Naive thymus-derived CD8-positive, alpha-beta T cell (primary cell): Measurements from ENCODE around the gene RAB9B. TPM values are rescaled to one million over a fixed set of nuclear protein-coding genes. Genes with fewer than 3 reads are reported as not detected.
A peak's percentile ranks its signal among the peaks of the same experiment; 100 is the strongest.
"Not testable (repeated sequence)": the region's sequence is repeated elsewhere in the genome, so short reads cannot be mapped to it uniquely, and the experiment has no call there.

Experiments used
- ATAC-seq, 2 donors: fragments of 150-1000 bp; cut with Tn5 transposase in 1 of 2; sonication (Bioruptor Pico), chemical (Tn5 transposase) in 1 of 2; 1 replicate in 1 of 2; 2 replicates in 1 of 2; pipeline ENCODE4 v1.10.0; 2021; ENCODE audit warnings: mild to moderate bottlenecking in 2 of 2, moderate library complexity in 2 of 2
- POLR2A ChIA-PET: fragments of 350-600 bp; sonication (Branson Sonifier 250); formaldehyde crosslinking; loops from one replicate; lab custom pipeline; 2021; ENCODE audit warnings: antibody characterized with exemption; lab: Charles Lee
- DNase-seq, 10 donors: peaks; one replicate each; pipeline versions ENCODE4 v3.0.0 to v3.0.0-alpha.2; 2020 to 2022
- H3K27ac Mint-ChIP-seq, 10 donors: one replicate each; pipeline ENCODE4 v1.8.0; 2020 to 2022; ENCODE audit warnings: mild to moderate bottlenecking in 10 of 10, mixed read lengths in 10 of 10, moderate library complexity in 4 of 10, inconsistent platforms in 1 of 10
- H3K27me3 Mint-ChIP-seq, 5 donors: one replicate each; pipeline ENCODE4 v1.8.0; 2021 to 2022; ENCODE audit warnings: mixed read lengths in 5 of 5
- H3K36me3 Mint-ChIP-seq, 3 donors: one replicate each; pipeline ENCODE4 v1.8.0; 2020 to 2022; ENCODE audit warnings: mixed read lengths in 3 of 3, mild to moderate bottlenecking in 2 of 3, inconsistent platforms in 1 of 3
- H3K4me1 Mint-ChIP-seq, 4 donors: one replicate each; pipeline ENCODE4 v1.8.0; 2021 to 2022; ENCODE audit warnings: mixed read lengths in 4 of 4
- H3K4me3 Mint-ChIP-seq, 10 donors: one replicate each; pipeline ENCODE4 v1.8.0; 2020 to 2022; ENCODE audit warnings: mild to moderate bottlenecking in 10 of 10, mixed read lengths in 10 of 10, moderate library complexity in 6 of 10, inconsistent platforms in 1 of 10
- H3K9me3 Mint-ChIP-seq, 9 donors: one replicate each; pipeline ENCODE4 v1.8.0; 2020 to 2022; ENCODE audit warnings: mixed read lengths in 9 of 9, mild to moderate bottlenecking in 3 of 9, inconsistent platforms in 1 of 9, moderate library complexity in 1 of 9
- polyA plus RNA-seq, 3 donors: library from polyadenylated mRNA; unstranded; fragments of 300-500 nt; fragmentation: Illumina TruSeq; gene quantifications; one replicate each; pipeline ENCODE4 v1.2.3, GENCODE V29; 2021
- total RNA-seq, 8 experiments: library from RNA in 2 of 8; stranded (reverse) in 2 of 8; gene quantifications; one replicate each; pipeline ENCODE4 v1.2.3 and lab custom pipeline; 2021 to 2026

Gene RAB9B
- total and polyA plus RNA-seq, 5 experiments from 2014 or later: 0.14 to 0.69 (median 0.51) TPM; not detected in 1

DNA sequence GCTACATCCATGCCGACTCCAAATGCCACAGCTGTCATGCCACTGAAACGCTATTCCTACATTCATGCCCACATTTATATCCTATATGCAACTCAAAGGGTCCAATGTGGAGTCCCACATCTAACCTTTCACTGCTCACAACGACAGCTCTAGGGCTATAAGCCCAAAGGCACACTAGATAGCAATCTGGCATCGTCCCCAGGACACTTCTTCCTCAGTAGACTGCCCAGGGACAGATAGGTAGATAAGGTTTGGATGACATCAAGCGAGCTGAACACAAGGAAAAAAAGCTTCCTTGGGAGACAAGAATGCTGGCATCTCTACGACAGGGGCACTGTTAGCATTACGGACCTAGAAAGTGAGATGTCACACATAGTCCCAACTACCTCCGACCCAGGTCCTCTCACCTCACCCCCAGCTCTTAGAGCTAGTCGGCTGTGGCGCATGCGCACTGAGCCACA is 685 bp downstream of the RAB9B start:
- no peak for ATAC-seq
- H3K27me3 Mint-ChIP-seq: peaks cover 0 to 3% (median 0%) of the 10 kb centered on the region in 5 donors
- H3K27ac Mint-ChIP-seq: peak overlapping the region in 3 of 10 donors; percentile 15 to 89 (median 72)
- H3K36me3 Mint-ChIP-seq: peaks cover 0 to 4% (median 0%) of the 10 kb centered on the region in 3 donors
- H3K9me3 Mint-ChIP-seq: no peaks in the 10 kb centered on the region
- POLR2A ChIA-PET: no interaction called here
- H3K4me3 Mint-ChIP-seq: peak overlapping the region; percentile 79 to 91 (median 84)
- peaks cover 2 to 12% (median 3%) of the 10 kb centered on the region in 4 donors for H3K4me1 Mint-ChIP-seq
- peak in 2 of 10 donors; percentile 55 to 56 for DNase-seq

DNA sequence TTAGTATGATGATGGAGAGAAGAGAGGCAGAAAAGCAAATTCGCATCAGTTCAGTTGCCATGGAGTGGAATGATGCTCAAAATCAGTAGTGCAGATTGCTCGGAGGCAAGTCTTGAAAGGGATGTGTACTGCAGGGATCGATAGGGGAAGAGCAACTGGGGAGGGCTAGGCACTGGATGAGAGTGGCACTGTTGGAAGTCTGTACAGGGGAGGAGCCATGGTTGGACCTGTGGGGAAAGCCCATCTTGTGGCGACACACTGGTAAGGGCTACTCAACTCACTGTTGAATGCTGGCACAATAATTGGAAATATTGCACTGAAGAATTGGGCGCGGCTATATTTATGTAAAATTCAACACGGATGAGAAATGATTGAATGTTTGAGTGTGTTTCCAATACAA is 1.2 kb downstream of the RAB9B start:
- POLR2A ChIA-PET: no interaction called here
- Mint-ChIP-seq H3K27ac (no peak overlapping the region), H3K36me3 (peaks cover 0 to 4% (median 0%) of the 10 kb centered on the region in 3 donors), H3K27me3 (peaks cover 0 to 3% (median 0%) of the 10 kb centered on the region in 5 donors), H3K4me1 (peaks cover 2 to 12% (median 3%) of the 10 kb centered on the region in 4 donors), H3K4me3 (peak overlapping the region in 6 of 10 donors; percentile 34 to 85 (median 74)), H3K9me3 (no peaks in the 10 kb centered on the region)
- DNase-seq: no peak
- ATAC-seq: no peak

DNA sequence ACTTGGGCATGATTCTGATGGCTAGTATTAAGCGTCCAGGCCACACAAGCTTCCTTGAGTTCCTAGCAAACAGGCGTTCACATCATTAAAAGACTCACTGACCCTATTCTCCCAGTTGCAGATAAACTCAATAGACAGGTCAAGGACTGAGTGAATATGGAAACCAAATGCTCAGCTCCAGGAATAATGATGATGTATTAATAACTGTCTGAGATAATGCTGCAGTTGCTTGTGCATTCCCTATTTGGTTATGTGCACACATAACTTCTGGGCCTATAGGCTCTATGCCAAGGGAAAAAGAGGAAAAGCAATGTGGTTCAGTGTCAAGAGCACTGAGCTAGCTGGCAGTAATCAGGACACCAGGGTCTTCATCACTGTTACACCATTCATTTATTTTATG is 3.5 kb downstream of the RAB9B start:
- H3K9me3 Mint-ChIP-seq: no peaks in the 10 kb centered on the region
- H3K4me3 Mint-ChIP-seq: no peak overlapping the region

DNA sequence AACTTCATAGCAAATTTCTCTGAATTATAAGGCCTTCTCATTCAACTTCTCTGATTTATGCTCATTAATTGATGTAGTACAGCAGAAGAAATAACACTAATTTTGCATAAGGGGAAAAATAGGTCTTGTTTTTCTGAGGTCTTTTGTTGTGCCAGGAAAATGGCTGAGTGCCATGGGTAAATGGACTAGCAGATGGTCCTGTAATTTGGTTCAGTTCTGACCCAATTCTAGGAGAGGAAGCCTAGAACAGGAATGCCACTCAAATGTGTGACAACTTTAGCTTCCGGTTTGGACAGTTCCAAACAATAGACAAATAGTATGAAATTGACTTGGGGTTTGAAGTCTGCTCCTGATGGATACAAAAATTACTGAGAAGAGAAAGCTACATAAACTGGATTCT is 6.2 kb downstream of the RAB9B start:
- DNase-seq: no peak
- Mint-ChIP-seq H3K27me3 (no peaks in the 10 kb centered on the region), H3K9me3 (no peaks in the 10 kb centered on the region), H3K36me3 (no peaks in the 10 kb centered on the region), H3K4me3 (no peak overlapping the region), H3K4me1 (no peaks in the 10 kb centered on the region), H3K27ac (no peak overlapping the region)
- no peak for ATAC-seq
- POLR2A ChIA-PET: no interaction called here

More for the DNA sequence above, 3.5 kb downstream of the RAB9B start:
- H3K36me3 Mint-ChIP-seq: peaks cover 0 to 4% (median 0%) of the 10 kb centered on the region in 3 donors
- POLR2A ChIA-PET: no interaction called here
- no peak for ATAC-seq
- no peak for DNase-seq
- H3K27me3 Mint-ChIP-seq: no peaks in the 10 kb centered on the region
- peaks cover 2 to 12% (median 3%) of the 10 kb centered on the region in 4 donors for H3K4me1 Mint-ChIP-seq
- H3K27ac Mint-ChIP-seq: no peak overlapping the region

DNA sequence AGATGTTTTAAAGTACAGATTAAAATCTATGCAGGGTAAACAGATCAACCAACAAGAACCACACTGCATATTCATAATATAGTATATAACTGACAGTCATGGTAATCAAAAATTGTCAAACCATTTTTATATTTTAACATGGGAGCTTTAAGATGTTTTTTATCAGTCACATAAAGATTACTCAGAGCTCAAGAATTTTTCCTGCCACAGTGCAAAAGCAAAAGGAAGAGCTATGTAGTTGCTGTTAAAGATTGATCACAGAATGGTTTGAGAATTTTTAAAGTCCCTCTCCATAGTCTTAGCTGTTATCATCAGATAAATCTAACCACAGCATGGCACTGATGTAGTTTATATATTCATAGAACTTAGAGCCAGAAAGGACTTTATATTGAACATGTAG is 8.5 kb downstream of the RAB9B start:
- POLR2A ChIA-PET: no interaction called here
- H3K4me1 Mint-ChIP-seq: no peaks in the 10 kb centered on the region

DNA sequence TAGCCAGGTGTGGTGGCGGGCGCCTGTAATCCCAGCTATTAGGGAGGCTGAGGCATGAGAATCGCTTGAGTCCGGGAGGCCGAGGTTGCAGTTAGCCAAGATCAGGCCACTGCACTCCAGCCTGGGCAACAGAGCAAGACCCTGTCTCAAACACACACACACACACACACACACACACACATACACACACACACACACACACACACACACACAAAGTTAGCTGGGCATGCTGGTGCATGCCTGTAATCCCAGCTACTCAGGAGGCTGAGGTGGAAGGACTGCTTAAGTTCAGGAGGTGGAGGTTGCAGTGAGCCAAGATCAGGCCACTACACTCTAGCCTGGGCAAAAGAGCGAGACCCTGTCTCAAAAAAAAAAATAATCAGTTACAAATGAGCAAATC is 11.3 kb downstream of the RAB9B start:
- H3K4me3 Mint-ChIP-seq, H3K27ac Mint-ChIP-seq, H3K27me3 Mint-ChIP-seq, DNase-seq, H3K9me3 Mint-ChIP-seq, POLR2A ChIA-PET, H3K4me1 Mint-ChIP-seq, ATAC-seq, H3K36me3 Mint-ChIP-seq: not testable (repeated sequence)

More for the DNA sequence above, 8.5 kb downstream of the RAB9B start:
- ATAC-seq (no peak), DNase-seq (no peak)
- no peaks in the 10 kb centered on the region for H3K36me3 Mint-ChIP-seq
- no peaks in the 10 kb centered on the region for H3K27me3 Mint-ChIP-seq
- no peak overlapping the region for H3K27ac Mint-ChIP-seq
- no peak overlapping the region for H3K4me3 Mint-ChIP-seq
- no peaks in the 10 kb centered on the region for H3K9me3 Mint-ChIP-seq

DNA sequence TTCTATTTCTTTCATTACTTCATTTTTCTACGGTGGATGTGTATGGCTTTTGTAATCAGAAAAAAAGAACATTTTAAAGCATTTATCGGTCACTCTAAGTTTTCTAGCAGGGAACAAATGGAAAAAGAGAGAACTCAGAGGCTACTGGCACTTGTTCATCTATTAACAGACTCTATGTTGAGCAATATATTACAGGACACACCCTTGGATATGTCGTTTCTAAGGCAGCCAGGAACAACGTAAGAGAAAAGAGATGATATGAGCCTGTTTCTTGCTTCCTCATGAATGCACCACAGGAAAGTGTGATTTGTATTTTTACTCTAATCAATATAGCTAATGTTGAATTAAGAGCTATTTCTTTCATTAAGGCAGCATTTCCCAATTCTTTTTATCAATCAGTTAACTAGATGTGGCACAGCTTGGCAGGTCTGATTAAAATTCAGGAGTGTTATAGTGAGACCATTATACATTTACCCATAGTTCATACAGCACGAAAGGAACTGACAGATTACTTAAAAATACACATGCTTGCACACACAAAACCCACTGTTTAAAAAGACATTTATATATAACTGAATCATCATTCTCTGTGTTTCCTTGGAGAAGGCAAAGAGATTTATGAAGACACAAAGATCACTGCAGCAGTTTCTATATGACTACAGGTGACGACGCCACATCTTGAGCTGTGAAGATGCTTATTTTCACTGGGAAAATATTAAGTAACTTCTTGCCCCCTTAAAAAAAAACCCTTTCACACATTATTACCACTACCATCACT is 13.0 kb downstream of the RAB9B start:
- no peak for DNase-seq
- no peak overlapping the region for H3K4me3 Mint-ChIP-seq

DNA sequence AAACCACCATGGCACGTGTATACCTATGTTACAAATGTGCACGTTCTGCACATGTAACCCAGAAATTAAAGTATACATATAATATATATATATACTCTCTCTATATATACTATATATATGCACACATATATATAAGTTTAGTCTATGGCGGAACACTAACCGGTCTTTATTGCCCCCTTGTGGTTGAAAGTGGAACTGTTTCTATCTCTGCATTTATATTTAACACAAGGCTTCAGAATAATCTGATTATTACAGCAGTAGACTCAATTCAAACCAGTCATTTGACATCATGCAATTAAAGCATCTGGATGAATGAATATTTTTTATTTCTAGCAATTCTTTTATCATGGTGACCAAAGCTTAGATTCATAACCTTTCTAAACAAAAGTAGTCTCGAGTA is 14.6 kb downstream of the RAB9B start:
- H3K4me3 Mint-ChIP-seq: no peak overlapping the region
- POLR2A ChIA-PET: no interaction called here
- no peaks in the 10 kb centered on the region for H3K4me1 Mint-ChIP-seq
- H3K36me3 Mint-ChIP-seq: no peaks in the 10 kb centered on the region
- no peaks in the 10 kb centered on the region for H3K9me3 Mint-ChIP-seq
- DNase-seq (peak in 7 of 10 donors; percentile 5 to 63 (median 56)), ATAC-seq (peak; percentile 42 to 54)
- no peak overlapping the region for H3K27ac Mint-ChIP-seq
- H3K27me3 Mint-ChIP-seq: peaks cover 4 to 28% (median 8%) of the 10 kb centered on the region in 5 donors

More for the DNA sequence above, 13.0 kb downstream of the RAB9B start:
- POLR2A ChIA-PET: no interaction called here
- Mint-ChIP-seq H3K4me1 (no peaks in the 10 kb centered on the region), H3K9me3 (no peaks in the 10 kb centered on the region), H3K36me3 (no peaks in the 10 kb centered on the region), H3K27me3 (peaks cover 3 to 19% (median 7%) of the 10 kb centered on the region in 5 donors), H3K27ac (no peak overlapping the region)
- no peak for ATAC-seq

DNA sequence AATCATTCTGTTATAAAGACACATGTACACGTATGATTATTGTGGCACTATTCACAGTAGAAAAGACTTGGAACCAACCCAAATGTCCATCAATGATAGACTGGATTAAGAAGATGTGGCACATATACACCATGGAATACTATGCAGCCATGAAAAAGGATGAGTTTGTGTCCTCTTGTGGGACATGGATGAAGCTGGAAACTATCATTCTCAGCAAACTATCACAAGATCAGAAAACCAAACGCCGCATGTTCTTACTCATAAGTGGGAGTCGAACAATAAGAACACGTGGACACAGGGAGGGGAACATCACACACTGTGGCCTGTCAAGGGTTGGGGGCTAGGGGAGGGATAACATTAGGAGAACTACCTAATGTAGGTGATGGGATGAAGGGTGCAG is 15.0 kb downstream of the RAB9B start:
- not testable (repeated sequence) for H3K36me3 Mint-ChIP-seq, ATAC-seq, DNase-seq

DNA sequence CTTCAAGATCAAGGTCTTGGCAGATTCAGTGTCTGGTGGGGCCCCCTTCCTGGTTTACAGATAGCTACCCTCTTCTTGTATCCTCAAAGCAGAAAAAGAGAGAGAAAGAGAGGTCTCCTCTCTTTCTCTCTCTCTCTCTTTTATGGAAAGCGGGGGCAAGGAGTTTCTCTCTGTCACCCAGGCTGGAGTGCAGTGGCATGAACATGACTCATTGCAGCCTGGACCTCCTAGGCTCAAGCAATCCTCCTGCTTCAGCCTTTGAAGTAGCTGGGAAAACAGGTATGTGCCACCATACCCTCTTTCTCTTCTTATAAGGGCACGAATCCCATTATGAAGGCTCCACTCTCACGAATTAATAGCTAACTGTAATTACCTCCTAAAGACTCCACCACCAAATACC is 20.2 kb downstream of the RAB9B start:
- no peak overlapping the region for H3K27ac Mint-ChIP-seq
- no peaks in the 10 kb centered on the region for H3K36me3 Mint-ChIP-seq
- H3K9me3 Mint-ChIP-seq: no peaks in the 10 kb centered on the region
- no peak for ATAC-seq
- H3K4me1 Mint-ChIP-seq: no peaks in the 10 kb centered on the region
- POLR2A ChIA-PET: no interaction called here
- H3K27me3 Mint-ChIP-seq: peaks cover 4 to 36% (median 9%) of the 10 kb centered on the region in 5 donors
- no peak for DNase-seq
- no peak overlapping the region for H3K4me3 Mint-ChIP-seq

More for the DNA sequence above, 15.0 kb downstream of the RAB9B start:
- H3K9me3 Mint-ChIP-seq, H3K27ac Mint-ChIP-seq, POLR2A ChIA-PET, H3K4me3 Mint-ChIP-seq, H3K4me1 Mint-ChIP-seq: not testable (repeated sequence)
- H3K27me3 Mint-ChIP-seq: peaks cover 4 to 28% (median 8%) of the 10 kb centered on the region in 5 donors

DNA sequence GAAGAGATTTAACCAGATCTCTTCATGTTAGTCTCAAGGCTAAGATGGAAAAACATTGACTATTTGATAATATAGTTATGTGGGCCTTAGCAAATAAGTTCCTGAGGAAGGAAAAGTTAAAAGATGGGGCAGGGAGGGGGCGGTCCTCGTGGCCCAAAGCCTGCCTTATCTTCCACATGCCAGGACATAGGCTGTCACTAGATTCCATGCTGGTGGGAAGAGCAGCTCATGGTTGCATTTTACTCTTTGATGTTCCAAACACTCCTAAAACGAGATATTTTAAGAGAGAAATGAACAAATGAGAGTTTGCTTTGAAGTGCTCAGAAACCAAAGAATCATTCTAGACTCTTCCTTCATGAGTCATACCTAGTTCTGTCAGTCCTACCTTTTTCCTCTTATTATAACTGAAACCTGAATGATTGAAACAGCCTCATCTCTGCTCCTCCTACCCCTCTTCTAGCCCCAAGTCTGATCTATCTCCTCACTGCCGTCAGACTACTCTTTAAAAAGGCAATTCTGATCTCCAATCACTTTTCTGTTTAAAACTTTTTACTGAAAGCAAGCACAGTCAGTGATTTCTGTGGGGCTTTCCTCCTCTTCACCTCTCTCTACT is 25.1 kb downstream of the RAB9B start:
- Mint-ChIP-seq H3K27me3 (peaks cover 0 to 9% (median 0%) of the 10 kb centered on the region in 5 donors), H3K4me3 (no peak overlapping the region), H3K36me3 (no peaks in the 10 kb centered on the region), H3K9me3 (no peaks in the 10 kb centered on the region), H3K4me1 (no peaks in the 10 kb centered on the region), H3K27ac (no peak overlapping the region)
- POLR2A ChIA-PET: no interaction called here
- DNase-seq (no peak), ATAC-seq (no peak)

DNA sequence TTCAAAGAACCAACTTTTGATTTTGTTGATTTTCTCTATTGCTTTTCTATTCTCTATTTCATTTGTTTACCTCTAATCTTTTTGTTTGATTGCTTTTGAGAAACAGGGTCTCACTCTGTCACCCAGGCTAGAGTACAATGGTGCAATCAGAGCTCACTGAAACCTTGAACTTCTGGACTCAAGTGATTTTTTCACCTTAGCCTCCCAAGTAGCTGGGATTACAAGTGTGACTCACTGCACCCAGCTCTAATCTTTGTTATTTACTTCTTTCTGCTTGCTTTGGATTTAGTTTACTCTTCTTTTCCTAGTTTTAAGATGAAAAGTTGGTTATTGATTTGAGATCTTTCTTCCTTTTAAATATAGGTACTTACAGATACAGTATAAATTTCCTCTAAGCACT is 26.2 kb downstream of the RAB9B start:
- Mint-ChIP-seq H3K9me3 (no peaks in the 10 kb centered on the region), H3K36me3 (no peaks in the 10 kb centered on the region), H3K4me3 (no peak overlapping the region), H3K27ac (no peak overlapping the region), H3K27me3 (peaks cover 0 to 6% (median 0%) of the 10 kb centered on the region in 5 donors), H3K4me1 (no peaks in the 10 kb centered on the region)
- ATAC-seq (no peak), DNase-seq (no peak)
- POLR2A ChIA-PET: no interaction called here

DNA sequence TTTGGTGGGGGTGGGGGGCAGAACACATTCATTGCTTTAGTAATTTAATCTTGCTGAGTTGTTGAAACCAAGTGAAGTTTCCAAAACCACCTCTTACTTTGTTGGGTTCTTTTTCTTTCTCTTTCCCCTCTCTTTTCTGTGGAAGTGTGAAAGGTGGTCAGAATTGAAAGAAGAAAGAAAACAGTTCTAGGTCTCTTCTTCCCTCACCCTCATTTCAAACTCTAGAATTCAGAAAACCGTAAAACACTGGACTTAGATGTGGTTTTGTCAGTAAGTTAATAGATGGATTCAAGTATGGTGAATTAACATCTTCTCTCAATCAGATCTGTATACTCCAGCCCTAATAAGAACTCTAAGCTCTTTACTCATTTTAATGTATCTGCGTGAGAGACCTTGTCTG is 31.7 kb downstream of the RAB9B start:
- H3K36me3 Mint-ChIP-seq: no peaks in the 10 kb centered on the region
- no peak for DNase-seq
- H3K27ac Mint-ChIP-seq: peak overlapping the region in 1 of 10 donors; percentile 30
- ATAC-seq: no peak
- H3K9me3 Mint-ChIP-seq: no peaks in the 10 kb centered on the region
- POLR2A ChIA-PET: no interaction called here
- no peak overlapping the region for H3K4me3 Mint-ChIP-seq
- H3K4me1 Mint-ChIP-seq: peaks cover 0 to 1% (median 0%) of the 10 kb centered on the region in 4 donors
- no peaks in the 10 kb centered on the region for H3K27me3 Mint-ChIP-seq
